ENCODE results near the gene COP1. TPM values are rescaled to one million over a fixed set of nuclear protein-coding genes. Genes with fewer than 3 reads are reported as not detected.

Gene COP1
- total RNA-seq, 1 experiment from 2014 or later, result 36.0 TPM

DNA sequence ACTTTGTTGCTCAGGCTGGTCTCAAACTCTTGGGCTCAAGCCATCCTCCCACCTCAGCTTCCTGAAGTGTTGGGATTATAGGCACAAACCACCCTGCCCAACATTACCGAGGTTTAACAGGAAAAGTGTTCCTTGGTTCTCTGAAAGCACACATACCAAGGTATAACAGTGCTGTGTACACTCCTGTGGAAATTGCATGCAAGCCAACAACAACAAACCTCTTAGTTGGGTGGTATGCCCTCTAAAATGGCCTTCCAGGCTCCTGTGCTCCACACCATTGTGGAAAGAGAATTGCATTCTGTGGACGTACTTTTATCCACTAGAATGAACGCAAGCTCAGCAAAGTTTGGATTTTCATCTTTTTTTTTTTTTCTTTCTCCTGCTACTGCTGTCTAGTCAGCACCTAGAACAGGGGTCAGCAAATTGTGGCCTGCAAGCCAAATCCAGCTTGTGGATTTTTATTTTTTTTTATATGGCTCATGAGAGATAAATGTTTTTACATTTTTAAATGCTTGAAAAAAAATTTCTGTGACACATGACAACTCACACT is 271.4 kb downstream of the COP1 start (continued):
- TF ChIP-seq, protein P1, sequence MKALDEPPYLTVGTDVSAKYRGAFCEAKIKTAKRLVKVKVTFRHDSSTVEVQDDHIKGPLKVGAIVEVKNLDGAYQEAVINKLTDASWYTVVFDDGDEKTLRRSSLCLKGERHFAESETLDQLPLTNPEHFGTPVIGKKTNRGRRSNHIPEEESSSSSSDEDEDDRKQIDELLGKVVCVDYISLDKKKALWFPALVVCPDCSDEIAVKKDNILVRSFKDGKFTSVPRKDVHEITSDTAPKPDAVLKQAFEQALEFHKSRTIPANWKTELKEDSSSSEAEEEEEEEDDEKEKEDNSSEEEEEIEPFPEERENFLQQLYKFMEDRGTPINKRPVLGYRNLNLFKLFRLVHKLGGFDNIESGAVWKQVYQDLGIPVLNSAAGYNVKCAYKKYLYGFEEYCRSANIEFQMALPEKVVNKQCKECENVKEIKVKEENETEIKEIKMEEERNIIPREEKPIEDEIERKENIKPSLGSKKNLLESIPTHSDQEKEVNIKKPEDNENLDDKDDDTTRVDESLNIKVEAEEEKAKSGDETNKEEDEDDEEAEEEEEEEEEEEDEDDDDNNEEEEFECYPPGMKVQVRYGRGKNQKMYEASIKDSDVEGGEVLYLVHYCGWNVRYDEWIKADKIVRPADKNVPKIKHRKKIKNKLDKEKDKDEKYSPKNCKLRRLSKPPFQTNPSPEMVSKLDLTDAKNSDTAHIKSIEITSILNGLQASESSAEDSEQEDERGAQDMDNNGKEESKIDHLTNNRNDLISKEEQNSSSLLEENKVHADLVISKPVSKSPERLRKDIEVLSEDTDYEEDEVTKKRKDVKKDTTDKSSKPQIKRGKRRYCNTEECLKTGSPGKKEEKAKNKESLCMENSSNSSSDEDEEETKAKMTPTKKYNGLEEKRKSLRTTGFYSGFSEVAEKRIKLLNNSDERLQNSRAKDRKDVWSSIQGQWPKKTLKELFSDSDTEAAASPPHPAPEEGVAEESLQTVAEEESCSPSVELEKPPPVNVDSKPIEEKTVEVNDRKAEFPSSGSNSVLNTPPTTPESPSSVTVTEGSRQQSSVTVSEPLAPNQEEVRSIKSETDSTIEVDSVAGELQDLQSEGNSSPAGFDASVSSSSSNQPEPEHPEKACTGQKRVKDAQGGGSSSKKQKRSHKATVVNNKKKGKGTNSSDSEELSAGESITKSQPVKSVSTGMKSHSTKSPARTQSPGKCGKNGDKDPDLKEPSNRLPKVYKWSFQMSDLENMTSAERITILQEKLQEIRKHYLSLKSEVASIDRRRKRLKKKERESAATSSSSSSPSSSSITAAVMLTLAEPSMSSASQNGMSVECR (CRISPR knock-in tag; IDR thresholded peaks at IDR 0.05; ENCODE audit: borderline replicate concordance), result no peak
- TF ChIP-seq ZNF263 (CRISPR knock-in tag; IDR thresholded peaks at IDR 0.05; ENCODE audit: low read depth), result no peak
- TF ChIP-seq, protein P2, sequence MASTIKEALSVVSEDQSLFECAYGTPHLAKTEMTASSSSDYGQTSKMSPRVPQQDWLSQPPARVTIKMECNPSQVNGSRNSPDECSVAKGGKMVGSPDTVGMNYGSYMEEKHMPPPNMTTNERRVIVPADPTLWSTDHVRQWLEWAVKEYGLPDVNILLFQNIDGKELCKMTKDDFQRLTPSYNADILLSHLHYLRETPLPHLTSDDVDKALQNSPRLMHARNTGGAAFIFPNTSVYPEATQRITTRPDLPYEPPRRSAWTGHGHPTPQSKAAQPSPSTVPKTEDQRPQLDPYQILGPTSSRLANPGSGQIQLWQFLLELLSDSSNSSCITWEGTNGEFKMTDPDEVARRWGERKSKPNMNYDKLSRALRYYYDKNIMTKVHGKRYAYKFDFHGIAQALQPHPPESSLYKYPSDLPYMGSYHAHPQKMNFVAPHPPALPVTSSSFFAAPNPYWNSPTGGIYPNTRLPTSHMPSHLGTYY (CRISPR knock-in tag; IDR thresholded peaks at IDR 0.05), result no peak
- no peak for TF ChIP-seq RORB (CRISPR knock-in tag; IDR thresholded peaks at IDR 0.05)
- no peak for TF ChIP-seq SP1 (CRISPR knock-in tag; conservative IDR thresholded peaks at IDR 0.05)
- TF ChIP-seq, protein P3, sequence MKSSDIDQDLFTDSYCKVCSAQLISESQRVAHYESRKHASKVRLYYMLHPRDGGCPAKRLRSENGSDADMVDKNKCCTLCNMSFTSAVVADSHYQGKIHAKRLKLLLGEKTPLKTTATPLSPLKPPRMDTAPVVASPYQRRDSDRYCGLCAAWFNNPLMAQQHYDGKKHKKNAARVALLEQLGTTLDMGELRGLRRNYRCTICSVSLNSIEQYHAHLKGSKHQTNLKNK (CRISPR knock-in tag; IDR thresholded peaks at IDR 0.05), result no peak

DNA sequence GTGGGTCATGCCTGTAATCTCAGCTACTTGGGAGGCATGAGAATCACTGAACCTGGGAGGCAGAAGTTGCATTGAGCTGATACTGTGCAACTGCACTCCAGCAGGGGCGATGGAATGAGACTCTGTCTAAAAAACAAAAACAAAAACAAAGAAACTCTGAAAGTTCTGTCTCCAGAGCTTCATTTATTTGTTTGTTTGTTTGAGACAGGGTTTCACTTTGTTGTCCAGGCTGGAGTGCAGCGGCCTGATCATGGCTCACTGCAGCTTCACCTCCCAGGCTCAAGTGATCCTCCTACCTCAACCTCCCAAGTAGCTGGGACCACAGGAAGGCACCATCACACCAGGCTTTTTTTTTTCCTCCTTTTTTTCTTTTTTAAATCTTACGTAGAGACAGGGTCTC is 271.9 kb downstream of the COP1 start:
- Mint-ChIP-seq H3K27ac (no peak overlapping the region), H3K9me3 (peaks cover 5% of the 10 kb centered on the region), H3K4me3 (no peak overlapping the region), H3K4me1 (peaks cover 32% of the 10 kb centered on the region), H3K36me3 (peaks cover 23% of the 10 kb centered on the region), H3K27me3 (ENCODE audit: low read depth) (no peaks in the 10 kb centered on the region; the same call in 1 of the 2 replicates)
- ATAC-seq, result no peak
- ChIA-PET POLR2A (interaction anchor here (1.4 kb wide), 1 partner anchor 70 kb away, joined by 6 read pairs; no protein-coding TSS in a partner anchor), CTCF (interaction anchor here (1.3 kb wide), 1 partner anchor 47 kb away, joined by 3 read pairs; no protein-coding TSS in a partner anchor)
- DNase-seq (ENCODE audit: low spot score), result no peak
- no peak for TF ChIP-seq NFATC4 (CRISPR knock-in tag; IDR thresholded peaks at IDR 0.05)

DNA sequence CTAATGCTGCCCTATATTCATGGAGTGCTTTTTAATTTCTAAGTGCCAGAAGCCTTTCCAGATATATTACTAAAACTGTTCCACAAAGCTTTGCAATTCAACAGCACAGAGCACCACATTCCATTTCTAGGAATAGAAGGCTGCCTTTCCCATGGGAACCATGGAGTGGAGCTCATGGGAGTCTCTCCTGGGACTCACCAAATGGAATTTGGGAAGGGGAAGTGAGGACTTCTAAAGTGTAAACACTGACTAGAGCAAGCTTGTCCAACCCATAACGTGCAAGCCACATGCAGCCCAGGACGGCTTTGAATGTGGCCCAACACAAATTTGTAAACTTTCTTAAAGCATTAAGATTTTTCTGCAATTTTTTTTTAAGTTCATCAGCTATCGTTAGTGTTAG is 273.3 kb downstream of the COP1 start:
- Mint-ChIP-seq H3K27ac (no peak overlapping the region), H3K4me3 (no peak overlapping the region), H3K9me3 (peaks cover 9% of the 10 kb centered on the region), H3K36me3 (peaks cover 19% of the 10 kb centered on the region), H3K4me1 (peaks cover 32% of the 10 kb centered on the region), H3K27me3 (ENCODE audit: low read depth) (peaks cover 3% of the 10 kb centered on the region)
- ATAC-seq, result peak; percentile 81
- ChIA-PET POLR2A (no interaction called here), CTCF (interaction anchor here (0.6 to 1.0 kb wide), 3 partner anchors 191 to 787 kb away, joined by 3 to 5 read pairs (median 3); no protein-coding TSS in a partner anchor)
- DNase-seq (ENCODE audit: low spot score), result peak; percentile 25
- no peak for TF ChIP-seq NFYB (CRISPR knock-in tag; conservative IDR thresholded peaks at IDR 0.05; ENCODE audit: low read depth)
- TF ChIP-seq FOXK1 (CRISPR knock-in tag; IDR thresholded peaks at IDR 0.05), result no peak
- TF ChIP-seq ZNF416 (CRISPR knock-in tag; IDR thresholded peaks at IDR 0.05), result no peak
- TF ChIP-seq ZNF219 (CRISPR knock-in tag; IDR thresholded peaks at IDR 0.05; ENCODE audit: borderline replicate concordance), result no peak

DNA sequence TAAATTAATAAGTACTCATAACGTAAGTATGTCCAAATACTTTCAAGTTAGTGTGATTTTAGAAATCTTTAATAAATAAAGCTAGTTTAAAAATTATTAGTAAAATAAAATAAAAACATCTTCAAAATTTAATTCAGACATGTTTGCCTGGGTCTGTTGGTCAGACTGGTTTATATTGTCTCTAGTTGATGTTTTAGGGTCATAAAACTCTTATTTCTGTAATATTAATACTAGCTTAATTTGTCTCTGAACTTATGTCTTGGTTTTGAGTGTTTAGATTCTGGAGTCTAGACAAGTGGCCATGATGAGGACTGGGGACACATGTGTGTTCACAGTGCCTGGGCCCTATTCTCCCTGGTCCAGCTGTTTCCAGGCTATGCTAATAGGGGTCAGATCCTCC is 279.1 kb downstream of the COP1 start:
- Mint-ChIP-seq H3K9me3 (peaks cover 16% of the 10 kb centered on the region), H3K27me3 (ENCODE audit: low read depth) (peaks cover 46% of the 10 kb centered on the region), H3K27ac (no peak overlapping the region), H3K4me1 (peaks cover 13% of the 10 kb centered on the region), H3K4me3 (no peak overlapping the region), H3K36me3 (peaks cover 15% of the 10 kb centered on the region)
- ChIA-PET POLR2A (no interaction called here), CTCF (no interaction called here)
- TF ChIP-seq, protein P4, sequence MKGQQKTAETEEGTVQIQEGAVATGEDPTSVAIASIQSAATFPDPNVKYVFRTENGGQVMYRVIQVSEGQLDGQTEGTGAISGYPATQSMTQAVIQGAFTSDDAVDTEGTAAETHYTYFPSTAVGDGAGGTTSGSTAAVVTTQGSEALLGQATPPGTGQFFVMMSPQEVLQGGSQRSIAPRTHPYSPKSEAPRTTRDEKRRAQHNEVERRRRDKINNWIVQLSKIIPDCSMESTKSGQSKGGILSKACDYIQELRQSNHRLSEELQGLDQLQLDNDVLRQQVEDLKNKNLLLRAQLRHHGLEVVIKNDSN (CRISPR knock-in tag; IDR thresholded peaks at IDR 0.05), result no peak
- TF ChIP-seq, protein P3 (CRISPR knock-in tag; IDR thresholded peaks at IDR 0.05), result no peak
- ATAC-seq (no peak), DNase-seq (ENCODE audit: low spot score) (no peak)
